ENCODE measurements around the gene TRIP4. TPM values are rescaled to one million over a fixed set of nuclear protein-coding genes. Genes with fewer than 3 reads are reported as not detected.

Gene TRIP4
- total and polyA plus RNA-seq, 9 of the 15 experiments (the other 6 are each of a cell fraction or from before 2014, with no cell fraction given): 7.6 to 23.3 (median 16.7) TPM

- TF ChIP-seq ZBTB11 (CRISPR knock-in tag; IDR thresholded peaks at IDR 0.05) (peak; percentile 99), MAFK (IDR thresholded peaks at IDR 0.05; ENCODE audit: low read length) (0 out of 2 replicates have a peak, but pooled peaks have one; percentile 15), KLF10 (CRISPR knock-in tag; IDR thresholded peaks at IDR 0.05) (no peak), E2F1 (CRISPR knock-in tag; IDR thresholded peaks at IDR 0.05) (peak; percentile 83; the same call in 1 of the 2 replicates), MIER1 (IDR thresholded peaks at IDR 0.05; ENCODE audit: low read depth) (peak; percentile 64; the same call in 1 of the 2 replicates), ZNF586 (CRISPR knock-in tag; conservative IDR thresholded peaks at IDR 0.05) (no peak), FOXK1 (CRISPR knock-in tag; IDR thresholded peaks at IDR 0.05; ENCODE audit: borderline replicate concordance) (peak; percentile 97), MAX (CRISPR knock-in tag; IDR thresholded peaks at IDR 0.05) (peak; percentile 87), NCOA1 (IDR thresholded peaks at IDR 0.05; ENCODE audit: low read depth) (peak; percentile 100), YY1 (IDR thresholded peaks at IDR 0.05; ENCODE audit: borderline replicate concordance in 1 of 3, control insufficient read depth in 1 of 3, extremely low read depth in 1 of 3, insufficient read depth in 3 of 3, insufficient read length in 1 of 3, insufficient replicate concordance in 2 of 3, low read depth in 1 of 3, low read length in 2 of 3) (peak; percentile 71 to 98 (median 94)), VEZF1 (CRISPR knock-in tag; IDR thresholded peaks at IDR 0.05) (peak; percentile 67), PHF21A (IDR thresholded peaks at IDR 0.05; ENCODE audit: borderline replicate concordance, low read depth) (peak; percentile 83), ZNF551 (CRISPR knock-in tag; IDR thresholded peaks at IDR 0.05) (no peak), ZNF263 (CRISPR knock-in tag; IDR thresholded peaks at IDR 0.05; ENCODE audit: borderline replicate concordance) (peak; percentile 61; the same call in 1 of the 2 replicates), BRD9 (IDR thresholded peaks at IDR 0.05; ENCODE audit: low read depth, partially characterized antibody) (no peak), ESRRB (CRISPR knock-in tag; IDR thresholded peaks at IDR 0.05; ENCODE audit: borderline replicate concordance) (no peak), POLR3A (IDR thresholded peaks at IDR 0.05; ENCODE audit: borderline replicate concordance, extremely low read depth, insufficient read depth, insufficient read length) (no peak), HEY1 (CRISPR knock-in tag; IDR thresholded peaks at IDR 0.05; ENCODE audit: borderline replicate concordance) (no peak), CBX5 (IDR thresholded peaks at IDR 0.05; ENCODE audit: borderline replicate concordance, low read depth) (peak; percentile 91; the same call in 1 of the 2 replicates)
These were observed at the start of gene TRIP4 (continued) for GRCh38 chr15:64387562-64388168.

Data from K562 (cell line).